Stromal cell of bone marrow (primary cell): ENCODE data around the gene TM4SF1.
"Not testable (repeated sequence)": the region's sequence is repeated elsewhere in the genome, so short reads cannot be mapped to it uniquely, and the experiment has no call there.

Experiments
- DNase-seq: peaks from one replicate; pipeline ENCODE4 v3.0.0-alpha.2; 2012; ENCODE audit warnings: low read depth

Gene TM4SF1

GRCh38 chr3:149343951-149344350 is 33.5 kb downstream of the TM4SF1 start:
- no peak for DNase-seq

GRCh38 chr3:149342413-149343380 is 34.8 kb downstream of the TM4SF1 start:
- peak; percentile 77 for DNase-seq

GRCh38 chr3:149340310-149340933 is 37.0 kb downstream of the TM4SF1 start:
- DNase-seq, result no peak

GRCh38 chr3:149339931-149340309 is 37.5 kb downstream of the TM4SF1 start:
- DNase-seq, result peak; percentile 94

- not testable (repeated sequence) for DNase-seq
Measured at GRCh38 chr3:149337486-149337885, 40.0 kb downstream of the TM4SF1 start.

GRCh38 chr3:149336925-149337324 is 40.5 kb downstream of the TM4SF1 start:
- no peak for DNase-seq

GRCh38 chr3:149333176-149333859 is 44.1 kb downstream of the TM4SF1 start, which contains the start of gene TM4SF18:
TM4SF18 (minus strand) TSS chr3:149333636; CDS start chr3:149333382, 254 bp downstream.
- DNase-seq, result no peak

- no peak for DNase-seq
Measured at GRCh38 chr3:149332771-149333170, 44.7 kb downstream of the TM4SF1 start.

- no peak for DNase-seq
Measured at GRCh38 chr3:149332227-149332765, 45.2 kb downstream of the TM4SF1 start.

GRCh38 chr3:149331396-149331795 is 46.1 kb downstream of the TM4SF1 start:
- no peak for DNase-seq

GRCh38 chr3:149330609-149331331 is 46.7 kb downstream of the TM4SF1 start:
- DNase-seq, result no peak

GRCh38 chr3:149327156-149327555 is 50.3 kb downstream of the TM4SF1 start:
- no peak for DNase-seq

- DNase-seq, result no peak
Measured at GRCh38 chr3:149325581-149325980, 51.9 kb downstream of the TM4SF1 start.

- no peak for DNase-seq
Measured at GRCh38 chr3:149324332-149324731, 53.1 kb downstream of the TM4SF1 start.

GRCh38 chr3:149321640-149322039 is 55.8 kb downstream of the TM4SF1 start:
- DNase-seq, result no peak

- DNase-seq, result no peak
Measured at GRCh38 chr3:149321136-149321535, 56.3 kb downstream of the TM4SF1 start.

GRCh38 chr3:149319750-149320149 is 57.7 kb downstream of the TM4SF1 start:
- DNase-seq, result no peak
